Measurements from ENCODE around the gene LEMD3.

Gene LEMD3

DNA sequence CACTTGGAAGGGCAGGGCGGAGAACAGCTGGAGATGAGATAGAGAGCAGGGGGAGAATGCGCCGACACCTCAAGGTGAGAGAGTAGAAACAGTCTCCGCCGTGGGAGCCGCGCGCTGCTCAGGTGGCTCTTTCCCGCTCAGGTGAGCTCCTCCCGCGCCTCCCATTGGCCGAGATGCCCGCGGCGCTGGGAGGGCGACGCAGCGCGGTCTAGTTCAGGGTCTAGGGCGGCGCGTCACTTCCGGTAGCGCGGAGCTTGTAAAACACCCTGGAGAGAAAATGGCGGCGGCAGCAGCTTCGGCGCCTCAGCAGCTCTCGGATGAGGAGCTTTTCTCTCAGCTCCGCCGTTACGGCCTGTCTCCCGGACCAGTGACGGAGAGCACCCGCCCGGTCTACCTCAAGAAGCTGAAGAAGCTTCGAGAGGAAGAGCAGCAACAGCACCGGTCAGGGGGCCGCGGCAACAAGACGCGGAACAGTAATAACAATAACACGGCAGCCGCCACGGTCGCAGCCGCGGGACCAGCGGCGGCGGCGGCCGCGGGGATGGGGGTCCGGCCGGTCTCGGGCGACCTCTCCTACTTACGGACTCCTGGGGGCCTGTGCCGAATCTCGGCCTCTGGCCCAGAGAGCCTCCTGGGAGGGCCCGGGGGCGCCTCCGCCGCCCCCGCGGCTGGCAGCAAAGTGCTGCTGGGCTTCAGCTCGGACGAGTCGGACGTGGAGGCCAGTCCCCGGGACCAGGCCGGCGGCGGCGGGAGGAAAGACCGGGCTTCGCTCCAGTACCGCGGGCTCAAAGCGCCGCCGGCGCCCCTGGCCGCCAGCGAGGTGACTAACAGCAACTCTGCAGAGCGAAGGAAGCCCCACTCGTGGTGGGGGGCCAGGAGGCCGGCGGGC is at the start of gene LEMD3:
TSS of gene LEMD3 (plus strand) at position 264 of the 889 bp plus-strand sequence. CDS start at position 278, 14 bp downstream.
- peak within 1 kb of the TSS; percentile 85 for H3K27ac ChIP-seq
- DNase-seq (ENCODE audit: low read depth, low spot score): peak; percentile 82

DNA sequence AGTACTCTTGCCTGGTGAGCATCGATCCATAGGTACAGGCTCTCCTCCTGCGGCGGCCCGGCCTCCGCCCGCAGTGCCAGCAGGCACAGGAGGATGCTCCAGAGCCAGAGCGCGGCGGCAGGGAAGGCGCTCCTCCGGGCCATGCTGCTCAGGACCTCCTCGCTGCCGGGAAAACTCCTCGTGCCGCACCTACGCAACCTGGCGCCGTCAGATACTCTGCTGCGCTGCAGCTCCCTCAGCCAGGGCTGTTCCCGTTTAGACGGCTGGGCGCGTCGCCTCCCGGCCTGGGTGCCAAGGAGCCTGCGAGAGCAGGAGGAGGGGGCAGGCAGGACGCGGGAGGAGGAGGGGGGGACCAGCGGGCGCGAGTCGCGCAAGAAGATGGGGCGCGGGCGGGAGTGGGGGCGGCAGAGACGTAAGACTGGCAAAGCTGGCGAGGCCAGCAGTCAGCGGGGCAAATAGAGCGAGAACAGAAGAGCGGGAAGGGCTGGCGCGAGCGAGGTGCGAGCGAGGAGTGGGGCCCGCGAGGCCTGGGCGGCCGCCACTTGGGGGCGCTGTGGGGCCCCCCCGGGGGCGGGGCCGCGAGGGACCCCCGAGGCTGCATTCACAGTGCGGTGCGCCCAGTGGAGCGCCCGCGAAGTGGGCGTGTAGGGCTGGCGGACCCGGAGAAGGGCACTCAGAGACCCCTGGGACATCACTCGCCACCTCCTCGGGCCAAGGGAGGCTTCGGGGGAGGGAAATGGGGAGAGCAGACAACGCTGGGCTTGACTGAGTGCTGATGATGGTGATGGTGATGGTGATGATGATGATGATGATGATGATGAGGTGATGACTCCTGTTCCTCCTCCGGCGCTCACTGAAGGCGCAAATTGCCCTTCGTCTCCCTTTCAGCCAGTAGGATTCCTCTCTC is 48.1 kb upstream of the LEMD3 start, which contains the start of gene WIF1:
TSS of gene WIF1 (minus strand) at position 257 of the 907 bp plus-strand sequence. CDS start at position 143, 114 bp downstream.
- DNase-seq (ENCODE audit: low read depth, low spot score): no peak
- H3K27ac ChIP-seq: no peak within 1 kb of the TSS

- no peak overlapping the region for H3K27ac ChIP-seq
- DNase-seq (ENCODE audit: low read depth, low spot score): no peak
Measured at GRCh38 chr12:65121956-65122469, 47.4 kb upstream of the LEMD3 start.

GRCh38 chr12:65122703-65123102 is 46.7 kb upstream of the LEMD3 start:
- no peak overlapping the region for H3K27ac ChIP-seq
- DNase-seq (ENCODE audit: low read depth, low spot score): no peak

GRCh38 chr12:65123435-65124063 is 45.8 kb upstream of the LEMD3 start:
- no peak for DNase-seq (ENCODE audit: low read depth, low spot score)
- H3K27ac ChIP-seq: no peak overlapping the region

GRCh38 chr12:65125247-65125646 is 44.1 kb upstream of the LEMD3 start:
- DNase-seq (ENCODE audit: low read depth, low spot score): no peak
- no peak overlapping the region for H3K27ac ChIP-seq

GRCh38 chr12:65125975-65126374 is 43.4 kb upstream of the LEMD3 start:
- no peak overlapping the region for H3K27ac ChIP-seq
- DNase-seq (ENCODE audit: low read depth, low spot score): no peak

- DNase-seq (ENCODE audit: low read depth, low spot score): no peak
- no peak overlapping the region for H3K27ac ChIP-seq
Measured at GRCh38 chr12:65126482-65126881, 42.9 kb upstream of the LEMD3 start.

DNA sequence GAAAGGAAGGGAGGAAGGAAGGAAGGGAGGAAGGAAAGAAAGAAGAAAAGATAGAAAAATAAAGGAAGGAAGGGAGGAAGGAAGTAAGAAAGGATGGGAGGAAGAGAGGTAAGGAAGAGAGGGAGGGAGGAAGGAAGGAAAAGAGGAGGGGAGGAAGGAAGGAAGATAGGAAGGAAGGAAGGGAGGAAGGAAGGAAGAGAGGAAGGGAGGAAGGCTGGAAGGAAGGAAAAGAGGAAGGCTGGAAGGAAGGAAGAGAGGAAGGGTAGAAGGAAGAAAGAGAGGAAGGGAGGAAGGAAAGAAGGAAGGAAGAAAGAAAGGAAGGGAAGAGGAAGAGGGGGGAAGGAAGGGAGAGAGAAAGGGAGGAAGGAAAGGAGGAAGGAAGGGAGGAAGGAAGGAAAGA is 35.5 kb upstream of the LEMD3 start:
- H3K27ac ChIP-seq: no peak overlapping the region
- DNase-seq (ENCODE audit: low read depth, low spot score): no peak

- no peak overlapping the region for H3K27ac ChIP-seq
- no peak for DNase-seq (ENCODE audit: low read depth, low spot score)
Measured at GRCh38 chr12:65139389-65139788, 30.0 kb upstream of the LEMD3 start.

DNA sequence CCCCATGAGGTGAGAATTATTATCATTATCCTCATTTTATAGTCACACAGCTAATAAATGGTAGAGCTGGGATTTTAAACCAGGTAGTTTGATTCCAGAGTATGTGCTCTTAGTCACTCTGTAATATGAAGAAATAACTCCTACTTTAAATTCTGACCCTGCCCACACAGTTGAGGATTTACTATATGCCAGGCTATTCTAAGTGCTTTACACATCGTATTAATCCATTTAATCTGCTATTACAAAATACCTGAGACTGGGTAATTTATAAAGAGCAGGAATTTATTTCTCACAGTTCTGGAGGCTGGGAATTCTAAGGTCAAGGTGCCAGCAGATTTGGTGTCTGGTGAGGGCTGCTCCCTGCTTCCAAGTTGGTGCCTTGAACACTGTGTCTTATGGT is 28.6 kb upstream of the LEMD3 start:
- H3K27ac ChIP-seq: no peak overlapping the region
- DNase-seq (ENCODE audit: low read depth, low spot score): no peak

- DNase-seq (ENCODE audit: low read depth, low spot score): no peak
- H3K27ac ChIP-seq: no peak overlapping the region
Measured at GRCh38 chr12:65147312-65147905, 22.0 kb upstream of the LEMD3 start.

DNA sequence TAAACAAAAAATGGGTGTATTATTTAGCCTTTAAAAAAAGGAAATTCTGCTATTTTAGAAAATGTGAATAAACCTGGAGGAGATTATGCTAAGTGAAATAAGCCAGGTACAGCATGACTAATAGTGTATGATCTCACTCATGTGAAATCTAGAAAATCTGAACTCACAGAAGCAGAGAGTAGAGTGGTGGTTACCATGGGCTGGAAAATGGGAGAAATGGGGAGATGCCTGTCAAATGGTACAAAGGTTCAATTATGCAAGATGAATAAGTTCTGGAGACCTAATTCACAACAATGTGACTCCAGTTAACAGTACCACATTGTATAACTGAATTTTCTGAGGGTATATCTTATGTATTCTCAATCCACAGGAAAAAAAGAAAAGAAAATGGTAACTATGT is 17.4 kb upstream of the LEMD3 start:
- no peak overlapping the region for H3K27ac ChIP-seq
- DNase-seq (ENCODE audit: low read depth, low spot score): no peak

DNA sequence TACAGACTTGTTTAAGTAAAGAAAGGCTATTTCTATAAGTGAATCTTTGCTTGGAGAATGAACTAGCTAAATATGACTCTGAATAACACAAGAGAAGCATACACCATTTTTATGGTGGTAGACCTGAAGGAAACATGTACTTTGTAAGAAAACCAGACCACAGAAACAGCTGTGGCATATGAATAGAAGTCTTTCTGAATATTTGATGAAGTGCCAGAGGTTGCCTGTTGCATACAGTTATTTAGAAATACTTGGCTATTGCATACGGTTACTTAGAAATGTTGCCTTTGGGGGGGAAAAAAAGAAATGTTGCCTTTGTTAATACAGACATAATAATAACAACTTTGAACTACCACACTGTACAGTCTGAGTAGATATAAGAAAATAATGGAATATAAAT is 16.8 kb upstream of the LEMD3 start:
- DNase-seq (ENCODE audit: low read depth, low spot score): no peak

DNA sequence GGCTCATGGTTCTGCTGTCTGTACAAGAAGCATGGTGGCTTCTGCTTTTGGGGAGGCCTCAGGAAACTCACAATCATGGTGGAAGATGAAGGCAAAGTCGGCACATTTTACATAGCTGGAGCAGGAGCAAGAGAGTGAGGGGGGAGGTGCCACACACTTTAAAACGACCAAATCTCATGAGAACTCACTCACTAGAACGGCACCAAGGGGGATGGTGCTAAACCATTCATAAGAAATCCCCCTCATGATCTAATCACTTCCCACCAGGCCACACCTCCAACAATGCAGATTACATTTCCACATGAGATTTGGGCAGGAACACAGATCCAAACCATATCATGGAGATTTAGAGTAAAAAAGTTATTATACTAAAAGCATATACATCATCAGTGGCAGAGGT is 13.6 kb upstream of the LEMD3 start:
- H3K27ac ChIP-seq: no peak overlapping the region
- no peak for DNase-seq (ENCODE audit: low read depth, low spot score)

More for the DNA sequence above, 16.8 kb upstream of the LEMD3 start:
- H3K27ac ChIP-seq: no peak overlapping the region

- no peak for DNase-seq (ENCODE audit: low read depth, low spot score)
- H3K27ac ChIP-seq: no peak overlapping the region
Measured at GRCh38 chr12:65156366-65156841, 13.0 kb upstream of the LEMD3 start.

DNA sequence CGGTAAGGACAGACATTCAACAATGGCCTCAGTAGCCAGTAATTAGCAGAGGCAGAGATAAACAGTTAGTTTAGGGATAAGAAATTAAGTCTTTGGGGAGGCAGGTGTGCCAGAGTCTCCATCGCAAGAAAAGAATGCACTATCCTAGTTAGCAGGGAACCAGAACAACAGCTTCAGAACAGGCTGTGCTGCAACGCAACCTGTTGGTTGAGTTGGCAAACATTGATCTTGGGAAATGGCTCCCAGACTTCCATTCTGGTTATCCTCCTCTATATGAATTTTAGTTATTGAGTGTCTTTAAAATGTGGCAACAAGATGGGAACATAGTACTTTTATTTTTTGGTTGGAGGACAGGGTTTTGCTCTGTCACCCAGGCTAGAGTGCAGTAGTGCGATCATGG is 12.3 kb upstream of the LEMD3 start:
- no peak overlapping the region for H3K27ac ChIP-seq
- DNase-seq (ENCODE audit: low read depth, low spot score): no peak

DNA sequence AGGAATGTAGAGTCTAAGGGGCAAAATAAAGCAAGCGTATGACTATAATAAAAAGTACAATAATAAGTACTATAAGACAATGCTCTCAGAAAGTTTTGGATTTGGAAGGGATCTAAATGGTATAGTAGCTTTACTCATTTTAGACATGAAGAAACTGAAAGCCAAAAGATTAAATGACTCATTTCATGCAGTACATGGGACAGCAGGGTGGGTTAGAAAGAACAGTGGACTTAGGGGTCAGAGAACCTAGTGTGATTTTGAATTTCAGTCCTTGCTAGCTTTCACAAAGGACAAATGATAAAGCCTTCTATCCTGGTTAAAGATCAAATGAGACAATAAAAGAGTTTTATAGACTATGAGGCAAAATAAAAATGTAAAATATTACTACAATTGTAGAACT is 6.8 kb upstream of the LEMD3 start:
- DNase-seq (ENCODE audit: low read depth, low spot score): no peak
- H3K27ac ChIP-seq: no peak overlapping the region

DNA sequence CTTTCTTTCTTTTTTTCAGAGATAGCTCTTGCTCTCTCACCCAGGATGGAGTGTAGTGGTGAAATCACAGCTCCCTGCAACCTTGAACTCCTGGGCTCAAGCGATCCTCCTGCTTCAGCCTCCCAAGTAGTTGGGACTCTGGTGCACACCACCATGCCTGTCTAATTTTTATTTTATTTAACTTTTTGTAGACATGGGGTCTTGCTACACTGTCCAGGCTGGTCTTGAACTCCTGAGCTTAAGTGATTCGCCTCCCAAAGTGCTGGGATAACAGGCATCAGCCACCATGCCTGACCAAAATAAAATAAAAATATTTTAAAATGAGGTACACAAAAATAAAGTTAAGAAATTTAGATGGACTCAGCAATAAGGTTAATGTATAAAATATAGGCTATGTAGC is 5.1 kb upstream of the LEMD3 start:
- DNase-seq (ENCODE audit: low read depth, low spot score): no peak
- no peak overlapping the region for H3K27ac ChIP-seq

DNA sequence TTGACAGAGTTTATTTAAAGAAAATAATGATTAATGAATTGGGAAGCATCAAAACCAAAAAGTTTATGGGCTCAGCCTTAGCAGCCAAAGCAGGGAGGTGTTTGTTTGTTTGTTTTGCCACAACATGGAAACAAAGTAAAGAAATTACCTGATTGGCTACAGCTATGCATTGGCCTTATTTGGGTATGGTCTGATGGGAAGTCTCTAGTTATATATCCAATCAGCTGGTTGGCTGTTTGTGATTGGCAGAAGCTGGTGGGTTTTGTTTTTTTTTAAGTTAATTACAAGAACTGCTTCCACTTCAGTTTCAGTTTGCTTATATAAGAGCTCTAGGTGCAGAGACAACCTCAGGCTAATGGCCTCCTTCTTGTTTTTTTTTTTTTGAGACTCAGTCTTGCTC is 4.6 kb upstream of the LEMD3 start:
- no peak overlapping the region for H3K27ac ChIP-seq
- no peak for DNase-seq (ENCODE audit: low read depth, low spot score)
